Suprapubic skin (tissue), 3 donors: Measurements from ENCODE around the gene TMEM106C.

Experiments
- POLR2A ChIP-seq, 2 donors: fragments of 450-650 bp; IDR thresholded peaks; one replicate each; pipeline ENCODE4 v1.6.1; 2017; ENCODE audit warnings: antibody characterized with exemption in 2 of 2, mild to moderate bottlenecking in 2 of 2, moderate library complexity in 2 of 2
- TF ChIP-seq, protein P1 (sequence below), 2 donors: fragments of 200-600 bp in 1 of 2; fragments of 450-650 bp in 1 of 2; sonication (generic) in 1 of 2; IDR thresholded peaks; one replicate each; pipeline ENCODE4 v1.5.1; 2016 to 2019; ENCODE audit warnings: antibody characterized with exemption in 2 of 2, mild to moderate bottlenecking in 1 of 2, moderate library complexity in 1 of 2

DNA sequence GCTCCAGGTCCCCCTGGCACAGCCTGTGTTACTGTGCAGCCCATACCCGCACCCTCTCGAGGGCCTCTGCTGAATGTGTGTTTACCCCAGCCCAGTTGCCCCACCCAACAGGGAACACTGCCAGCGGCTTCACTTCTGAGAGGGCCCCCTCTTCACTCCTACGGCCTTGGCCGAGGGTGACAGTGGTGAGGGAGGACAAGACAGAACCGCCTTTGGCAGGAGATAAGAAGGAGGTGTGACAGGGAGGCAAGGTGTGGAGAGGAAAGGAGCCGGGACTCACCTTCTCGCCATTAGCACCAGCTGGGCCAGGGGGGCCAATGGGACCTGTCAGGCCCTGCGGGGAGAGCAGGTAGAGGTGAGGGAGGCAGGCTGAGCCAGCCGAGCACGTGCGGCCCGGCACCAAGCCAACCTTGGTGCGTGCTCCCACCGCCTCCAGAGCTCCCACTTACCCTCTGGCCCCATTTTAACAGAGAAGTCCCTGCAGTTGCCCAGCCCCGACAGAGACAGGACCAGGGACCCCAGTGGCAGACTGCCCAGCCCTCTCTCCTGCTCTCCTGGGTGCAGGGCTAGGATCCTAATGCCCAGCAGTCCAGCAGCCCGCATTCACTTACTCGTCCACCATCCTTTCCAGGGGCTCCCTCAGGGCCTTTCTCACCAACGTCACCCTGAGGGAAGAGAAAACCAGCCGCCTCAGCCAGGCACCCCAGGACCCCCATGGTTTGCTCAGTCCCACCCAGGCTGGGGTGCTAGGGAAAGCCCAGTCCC, 18.3 kb downstream of the TMEM106C start:
- TF ChIP-seq, protein P1, sequence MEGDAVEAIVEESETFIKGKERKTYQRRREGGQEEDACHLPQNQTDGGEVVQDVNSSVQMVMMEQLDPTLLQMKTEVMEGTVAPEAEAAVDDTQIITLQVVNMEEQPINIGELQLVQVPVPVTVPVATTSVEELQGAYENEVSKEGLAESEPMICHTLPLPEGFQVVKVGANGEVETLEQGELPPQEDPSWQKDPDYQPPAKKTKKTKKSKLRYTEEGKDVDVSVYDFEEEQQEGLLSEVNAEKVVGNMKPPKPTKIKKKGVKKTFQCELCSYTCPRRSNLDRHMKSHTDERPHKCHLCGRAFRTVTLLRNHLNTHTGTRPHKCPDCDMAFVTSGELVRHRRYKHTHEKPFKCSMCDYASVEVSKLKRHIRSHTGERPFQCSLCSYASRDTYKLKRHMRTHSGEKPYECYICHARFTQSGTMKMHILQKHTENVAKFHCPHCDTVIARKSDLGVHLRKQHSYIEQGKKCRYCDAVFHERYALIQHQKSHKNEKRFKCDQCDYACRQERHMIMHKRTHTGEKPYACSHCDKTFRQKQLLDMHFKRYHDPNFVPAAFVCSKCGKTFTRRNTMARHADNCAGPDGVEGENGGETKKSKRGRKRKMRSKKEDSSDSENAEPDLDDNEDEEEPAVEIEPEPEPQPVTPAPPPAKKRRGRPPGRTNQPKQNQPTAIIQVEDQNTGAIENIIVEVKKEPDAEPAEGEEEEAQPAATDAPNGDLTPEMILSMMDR (IDR thresholded peaks at IDR 0.05) = no peak
- no peak for TF ChIP-seq POLR2A (IDR thresholded peaks at IDR 0.05)
